ENCODE data around the gene GSPT1. TPM values are rescaled to one million over a fixed set of nuclear protein-coding genes. Genes with fewer than 3 reads are reported as not detected.

The GSPT1 gene
- total RNA-seq, 2 experiments from 2014 or later = 165 to 175 TPM

DNA sequence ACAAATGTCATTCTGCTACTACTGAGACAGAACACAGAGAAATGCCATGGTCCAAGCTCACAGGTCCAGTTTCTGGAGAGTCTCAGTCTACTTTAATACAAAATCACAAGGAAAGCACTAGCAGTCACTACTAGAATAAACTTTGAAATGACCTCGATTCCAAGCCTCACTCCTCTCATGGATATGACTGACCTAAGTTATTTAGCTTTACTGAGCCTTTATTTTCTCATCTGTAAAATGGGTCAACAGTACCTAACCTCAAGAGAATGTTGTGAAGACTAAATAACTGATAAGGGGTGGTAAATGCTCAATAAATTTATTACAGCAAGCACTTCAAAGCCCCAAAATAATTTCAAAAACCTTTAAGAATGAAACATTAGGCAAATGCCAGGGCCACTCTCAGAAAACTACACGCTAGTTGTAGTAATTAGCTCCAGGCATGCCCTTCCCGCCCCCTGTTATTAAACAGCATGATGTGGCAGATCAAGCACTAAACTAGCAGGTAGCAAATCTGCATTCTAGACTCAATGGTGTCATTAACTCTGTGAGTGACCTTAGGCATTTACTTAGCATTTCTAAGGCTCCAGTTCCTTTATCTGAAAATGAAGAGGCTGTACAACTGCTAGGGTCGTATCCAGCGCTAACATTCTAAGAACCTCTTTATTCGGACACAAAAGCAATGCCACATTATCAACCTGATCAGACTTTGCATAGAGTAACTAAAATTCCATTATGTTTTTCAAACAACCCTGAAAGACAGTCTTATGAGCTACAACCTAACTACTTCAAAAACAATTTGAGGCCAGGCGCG is 8.4 kb downstream of the GSPT1 start:
- Mint-ChIP-seq H3K27ac (no peak overlapping the region), H3K4me1 (ENCODE audit: low read depth) (peaks cover 69% of the 10 kb centered on the region)

DNA sequence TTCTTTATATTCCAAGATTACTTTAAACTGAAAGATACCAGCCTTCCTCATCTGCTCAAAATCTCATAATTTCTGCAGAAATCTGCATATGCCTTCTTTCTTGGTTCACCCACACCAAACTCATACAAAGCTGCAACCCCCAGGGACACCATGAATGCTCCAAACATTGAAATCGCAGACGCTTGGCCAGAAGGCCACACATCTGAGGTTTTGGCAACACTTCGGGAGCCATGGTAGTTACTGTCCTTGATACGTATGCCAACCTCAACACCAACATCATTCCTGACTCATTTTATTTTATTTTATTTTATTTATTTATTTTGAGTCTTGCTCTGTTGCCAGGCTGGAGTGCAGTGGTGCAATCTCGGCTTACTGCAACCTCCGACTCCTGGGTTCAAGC is 11.8 kb downstream of the GSPT1 start:
- Mint-ChIP-seq H3K36me3 (ENCODE audit: low read depth) (peaks cover 21% of the 10 kb centered on the region), H3K4me3 (no peak overlapping the region), H3K9me3 (no peaks in the 10 kb centered on the region), H3K27ac (no peak overlapping the region), H3K4me1 (ENCODE audit: low read depth) (peaks cover 70% of the 10 kb centered on the region), H3K27me3 (ENCODE audit: low read depth) (no peaks in the 10 kb centered on the region)
- no peak for DNase-seq
- CTCF ChIA-PET = no interaction called here
- intact Hi-C loops (cut with micrococcal nuclease) = no loop called here

More for the DNA sequence above, 8.4 kb downstream of the GSPT1 start:
- intact Hi-C loops (cut with micrococcal nuclease) = no loop called here
- Mint-ChIP-seq H3K36me3 (ENCODE audit: low read depth) (peaks cover 26% of the 10 kb centered on the region), H3K9me3 (no peaks in the 10 kb centered on the region), H3K4me3 (no peak overlapping the region), H3K27me3 (ENCODE audit: low read depth) (no peaks in the 10 kb centered on the region)
- DNase-seq = no peak
- CTCF ChIA-PET = interaction anchor here (1.1 kb wide), 1 partner anchor 160 kb away, joined by 3 read pairs; no protein-coding TSS in a partner anchor

DNA sequence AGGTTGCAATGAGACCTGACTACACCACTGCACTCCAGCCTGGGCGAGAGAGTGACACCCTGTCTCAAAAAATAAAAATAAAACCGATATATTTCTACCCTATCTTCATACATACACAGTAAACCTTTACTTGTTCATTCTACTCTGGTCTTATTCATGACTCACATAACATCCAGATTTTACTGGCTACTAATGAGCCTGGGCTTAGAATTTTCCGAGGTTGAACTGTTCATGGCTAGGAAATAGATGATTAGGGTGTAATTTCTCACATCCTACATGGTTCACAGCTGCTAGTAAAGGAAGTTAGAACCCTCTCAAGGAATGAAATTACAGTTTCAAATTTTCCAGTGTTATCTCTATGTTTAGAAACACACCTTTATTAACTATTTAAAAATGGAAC is 14.7 kb downstream of the GSPT1 start:
- Mint-ChIP-seq H3K27me3 (ENCODE audit: low read depth) (no peaks in the 10 kb centered on the region), H3K4me1 (ENCODE audit: low read depth) (peaks cover 73% of the 10 kb centered on the region), H3K4me3 (no peak overlapping the region), H3K9me3 (no peaks in the 10 kb centered on the region), H3K27ac (peak overlapping the region; percentile 69), H3K36me3 (ENCODE audit: low read depth) (peaks cover 21% of the 10 kb centered on the region)
- intact Hi-C loops (cut with micrococcal nuclease) = no loop called here
- no peak for DNase-seq
- CTCF ChIA-PET = interaction anchor here (1.9 kb wide), 1 partner anchor 167 kb away, joined by 6 read pairs; no protein-coding TSS in a partner anchor

DNA sequence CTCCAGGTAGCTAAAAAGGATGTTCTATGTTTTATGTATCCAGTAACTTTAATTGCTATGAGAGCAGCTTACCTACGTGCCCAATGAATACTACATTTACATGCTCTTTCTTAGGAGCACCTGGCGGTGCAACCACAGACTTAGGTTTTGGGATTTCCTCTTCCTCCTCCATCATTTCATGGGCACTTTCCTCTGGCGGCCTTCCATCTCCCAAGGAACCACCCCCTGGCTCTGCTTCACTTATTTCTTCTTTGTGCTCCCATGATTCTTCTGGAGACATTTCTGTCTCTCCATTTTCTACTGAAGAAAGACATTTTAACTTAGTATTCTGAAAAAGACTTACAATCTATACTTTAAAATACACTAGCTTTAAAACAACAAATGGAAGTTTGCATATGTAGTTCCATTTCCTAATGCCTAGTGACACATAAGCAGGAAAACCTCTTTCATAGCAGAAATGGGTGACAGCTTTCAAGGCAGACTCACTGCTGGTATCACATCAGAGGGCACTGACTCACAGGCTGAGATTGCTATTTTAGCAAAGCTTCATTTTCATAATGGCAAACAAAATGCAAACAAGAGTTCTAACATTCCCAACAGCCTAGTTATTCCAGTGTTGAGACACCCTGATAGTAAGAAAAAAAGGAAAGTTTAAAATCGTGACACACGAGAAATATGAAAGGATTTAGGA is 19.1 kb downstream of the GSPT1 start:
- Mint-ChIP-seq H3K27ac (peak overlapping the region; percentile 74), H3K4me1 (ENCODE audit: low read depth) (peaks cover 46% of the 10 kb centered on the region), H3K27me3 (ENCODE audit: low read depth) (no peaks in the 10 kb centered on the region), H3K9me3 (no peaks in the 10 kb centered on the region), H3K4me3 (no peak overlapping the region), H3K36me3 (ENCODE audit: low read depth) (peaks cover 25% of the 10 kb centered on the region)
- CTCF ChIA-PET = interaction anchor here (0.9 kb wide), 1 partner anchor 171 kb away, joined by 4 read pairs; no protein-coding TSS in a partner anchor
- peak; percentile 41 for DNase-seq
- intact Hi-C loops (cut with micrococcal nuclease) = loop anchor here (2.0 kb wide), 1 partner anchor 18 kb away; the partner anchor contains the start of gene GSPT1

DNA sequence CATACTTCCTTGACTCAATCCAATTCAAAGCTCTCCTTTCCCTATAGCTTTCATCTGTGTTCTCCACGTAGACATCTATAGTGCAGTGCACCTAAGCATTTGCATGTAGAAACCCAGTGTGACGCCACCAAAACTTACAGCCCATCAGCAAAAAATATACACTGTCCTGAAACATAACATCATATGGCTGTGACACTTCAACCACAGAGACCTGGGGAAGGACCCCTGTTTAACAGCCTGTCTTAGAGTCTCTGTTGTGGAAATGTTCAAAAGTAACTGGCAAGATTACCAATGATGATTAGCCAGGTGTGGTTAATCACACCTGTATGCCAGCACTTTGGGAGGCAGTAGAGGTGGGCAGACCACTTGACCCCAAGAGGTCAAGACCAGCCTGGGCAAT is 22.2 kb downstream of the GSPT1 start:
- H3K9me3 Mint-ChIP-seq = no peaks in the 10 kb centered on the region
- no peak for DNase-seq
- intact Hi-C loops (cut with micrococcal nuclease) = no loop called here
- CTCF ChIA-PET = interaction anchor here (0.5 kb wide), 1 partner anchor 486 kb away, joined by 4 read pairs; no protein-coding TSS in a partner anchor
- H3K27ac Mint-ChIP-seq = no peak overlapping the region
- no peaks in the 10 kb centered on the region for H3K27me3 Mint-ChIP-seq (ENCODE audit: low read depth)
- H3K4me1 Mint-ChIP-seq (ENCODE audit: low read depth) = peaks cover 19% of the 10 kb centered on the region
- H3K4me3 Mint-ChIP-seq = no peak overlapping the region
- peaks cover 28% of the 10 kb centered on the region for H3K36me3 Mint-ChIP-seq (ENCODE audit: low read depth)

- CTCF ChIA-PET = interaction anchor here (0.5 kb wide), 1 partner anchor 485 kb away, joined by 4 read pairs; no protein-coding TSS in a partner anchor
- no peak overlapping the region for H3K27ac Mint-ChIP-seq
- H3K4me3 Mint-ChIP-seq = no peak overlapping the region
- no peak for DNase-seq
- no peaks in the 10 kb centered on the region for H3K27me3 Mint-ChIP-seq (ENCODE audit: low read depth)
- intact Hi-C loops (cut with micrococcal nuclease) = no loop called here
- peaks cover 26% of the 10 kb centered on the region for H3K36me3 Mint-ChIP-seq (ENCODE audit: low read depth)
- no peaks in the 10 kb centered on the region for H3K9me3 Mint-ChIP-seq
- peaks cover 14% of the 10 kb centered on the region for H3K4me1 Mint-ChIP-seq (ENCODE audit: low read depth)
These were observed 23.0 kb downstream of the GSPT1 start for GRCh38 chr16:11892761-11893160.

- no peaks in the 10 kb centered on the region for H3K27me3 Mint-ChIP-seq (ENCODE audit: low read depth)
- CTCF ChIA-PET = no interaction called here
- no peak overlapping the region for H3K27ac Mint-ChIP-seq
- H3K36me3 Mint-ChIP-seq (ENCODE audit: low read depth) = peaks cover 40% of the 10 kb centered on the region
- intact Hi-C loops (cut with micrococcal nuclease) = no loop called here
- H3K4me1 Mint-ChIP-seq (ENCODE audit: low read depth) = no peaks in the 10 kb centered on the region
- DNase-seq = no peak
- H3K9me3 Mint-ChIP-seq = no peaks in the 10 kb centered on the region
- H3K4me3 Mint-ChIP-seq = no peak overlapping the region
These were observed 25.4 kb downstream of the GSPT1 start for GRCh38 chr16:11890231-11890965.

DNA sequence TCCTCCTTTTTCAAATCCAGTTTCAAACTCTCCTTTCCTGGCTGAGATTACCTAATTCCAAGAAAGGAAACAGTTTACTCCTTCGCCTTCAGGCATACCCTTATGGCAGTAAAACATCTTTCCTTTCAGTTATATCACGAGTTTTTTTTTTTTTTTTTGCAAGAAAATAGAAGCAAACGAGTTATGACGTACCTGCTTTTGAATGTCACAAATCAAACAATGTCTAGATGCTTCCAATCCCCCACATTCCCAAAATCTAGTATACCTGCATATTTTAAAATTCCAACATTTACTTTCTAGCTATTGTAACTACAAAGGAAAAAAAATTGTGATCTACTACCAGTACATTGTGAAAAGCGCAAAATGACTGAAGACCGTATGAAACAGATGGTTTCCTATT is 28.9 kb downstream of the GSPT1 start:
- no peaks in the 10 kb centered on the region for H3K4me1 Mint-ChIP-seq (ENCODE audit: low read depth)
- H3K9me3 Mint-ChIP-seq = no peaks in the 10 kb centered on the region
- no peak for DNase-seq
- H3K27ac Mint-ChIP-seq = no peak overlapping the region
- CTCF ChIA-PET = no interaction called here
- H3K27me3 Mint-ChIP-seq (ENCODE audit: low read depth) = no peaks in the 10 kb centered on the region
- intact Hi-C loops (cut with micrococcal nuclease) = no loop called here
- peaks cover 33% of the 10 kb centered on the region for H3K36me3 Mint-ChIP-seq (ENCODE audit: low read depth)
- H3K4me3 Mint-ChIP-seq = no peak overlapping the region

- CTCF ChIA-PET = interaction anchor here (0.7 kb wide), 1 partner anchor 62 kb away, joined by 3 read pairs; no protein-coding TSS in a partner anchor
- H3K27ac Mint-ChIP-seq = no peak overlapping the region
These were observed 31.7 kb downstream of the GSPT1 start for GRCh38 chr16:11884035-11884434.

GRCh38 chr16:11880007-11880406 is 35.7 kb downstream of the GSPT1 start:
- intact Hi-C loops (cut with micrococcal nuclease) = no loop called here
- Mint-ChIP-seq H3K4me1 (ENCODE audit: low read depth) (no peaks in the 10 kb centered on the region), H3K9me3 (no peaks in the 10 kb centered on the region), H3K4me3 (no peak overlapping the region), H3K36me3 (ENCODE audit: low read depth) (peaks cover 24% of the 10 kb centered on the region), H3K27ac (peak overlapping the region; percentile 70), H3K27me3 (ENCODE audit: low read depth) (no peaks in the 10 kb centered on the region)
- no peak for DNase-seq
- CTCF ChIA-PET = no interaction called here

More at GRCh38 chr16:11884035-11884434, 31.7 kb downstream of the GSPT1 start:
- Mint-ChIP-seq H3K27me3 (ENCODE audit: low read depth) (no peaks in the 10 kb centered on the region), H3K4me3 (no peak overlapping the region), H3K36me3 (ENCODE audit: low read depth) (peaks cover 33% of the 10 kb centered on the region), H3K4me1 (ENCODE audit: low read depth) (no peaks in the 10 kb centered on the region), H3K9me3 (no peaks in the 10 kb centered on the region)
- intact Hi-C loops (cut with micrococcal nuclease) = no loop called here
- no peak for DNase-seq

- CTCF ChIA-PET = interaction anchor here (0.6 kb wide), 1 partner anchor 341 kb away, joined by 3 read pairs; no protein-coding TSS in a partner anchor
- Mint-ChIP-seq H3K27me3 (ENCODE audit: low read depth) (no peaks in the 10 kb centered on the region), H3K4me3 (no peak overlapping the region), H3K4me1 (ENCODE audit: low read depth) (no peaks in the 10 kb centered on the region), H3K36me3 (ENCODE audit: low read depth) (peaks cover 29% of the 10 kb centered on the region), H3K27ac (no peak overlapping the region), H3K9me3 (no peaks in the 10 kb centered on the region)
- no peak for DNase-seq
- intact Hi-C loops (cut with micrococcal nuclease) = no loop called here
These were observed 38.4 kb downstream of the GSPT1 start for GRCh38 chr16:11877374-11877773.

- Mint-ChIP-seq H3K4me1 (ENCODE audit: low read depth) (no peaks in the 10 kb centered on the region), H3K36me3 (ENCODE audit: low read depth) (peaks cover 29% of the 10 kb centered on the region)
- intact Hi-C loops (cut with micrococcal nuclease) = no loop called here
These were observed 39.5 kb downstream of the GSPT1 start for GRCh38 chr16:11876306-11876705.

More at GRCh38 chr16:11876306-11876705, 39.5 kb downstream of the GSPT1 start:
- Mint-ChIP-seq H3K27ac (no peak overlapping the region), H3K27me3 (ENCODE audit: low read depth) (no peaks in the 10 kb centered on the region), H3K4me3 (no peak overlapping the region), H3K9me3 (no peaks in the 10 kb centered on the region)
- DNase-seq = no peak
- CTCF ChIA-PET = interaction anchor here (0.6 kb wide), 1 partner anchor 153 kb away, joined by 4 read pairs; no protein-coding TSS in a partner anchor

All from activated naive CD4-positive, alpha-beta T cell treated with anti-CD3 and anti-CD28 coated beads for 36 hours (primary cell).